Measurements from ENCODE around the gene SALL1. TPM values are rescaled to one million over a fixed set of nuclear protein-coding genes. Genes with fewer than 3 reads are reported as not detected.

The SALL1 gene
- total RNA-seq, 2 experiments from 2014 or later, result not detected

DNA sequence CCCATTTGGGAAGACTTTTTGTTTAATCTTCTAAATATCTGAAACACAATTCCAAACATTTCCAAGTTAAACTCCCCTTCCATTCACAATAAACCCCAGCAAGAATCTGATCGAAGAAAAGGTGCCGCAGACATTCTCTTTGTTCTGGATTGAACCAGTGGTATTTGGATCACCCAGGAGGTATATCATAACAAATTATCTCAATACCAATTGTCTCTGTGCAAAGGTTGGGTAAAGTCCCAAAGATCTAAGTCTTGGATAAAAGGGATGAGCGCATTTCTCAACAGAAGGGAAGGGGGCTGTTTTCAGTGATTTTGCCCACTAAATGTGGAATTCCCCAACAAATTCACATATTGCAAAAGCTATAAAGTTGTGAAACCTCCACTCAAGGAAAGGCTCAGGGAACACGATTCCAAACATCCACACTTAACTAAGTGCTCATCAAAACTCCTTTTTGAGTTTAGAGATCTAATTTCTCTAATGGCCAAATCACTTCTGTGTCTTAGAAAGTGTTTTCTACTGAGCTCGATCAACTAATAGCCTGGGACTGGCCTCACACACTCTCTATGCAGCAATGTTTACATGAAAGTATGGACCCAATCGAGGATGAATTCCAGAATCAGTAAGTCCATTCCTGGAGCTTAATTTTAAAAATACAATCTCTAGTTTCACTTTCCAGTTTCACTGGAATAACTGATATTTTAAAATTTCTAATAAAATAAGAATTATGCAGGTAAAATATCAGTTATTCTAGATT, 30.9 kb downstream of the SALL1 start:
- DNase-seq (no peak), ATAC-seq (no peak)
- H3K36me3 Mint-ChIP-seq (ENCODE audit: low read depth), result no peaks in the 10 kb centered on the region
- no peak overlapping the region for H3K27ac Mint-ChIP-seq
- peaks cover 25% of the 10 kb centered on the region for H3K27me3 Mint-ChIP-seq
- H3K9me3 Mint-ChIP-seq (ENCODE audit: low read depth), result no peaks in the 10 kb centered on the region
- CTCF ChIA-PET, result no interaction called here
- no peak overlapping the region for H3K4me3 Mint-ChIP-seq
- intact Hi-C loops (cut with DNase I, micrococcal nuclease), result no loop called here
- no peaks in the 10 kb centered on the region for H3K4me1 Mint-ChIP-seq
- POLR2A ChIA-PET, result no interaction called here

DNA sequence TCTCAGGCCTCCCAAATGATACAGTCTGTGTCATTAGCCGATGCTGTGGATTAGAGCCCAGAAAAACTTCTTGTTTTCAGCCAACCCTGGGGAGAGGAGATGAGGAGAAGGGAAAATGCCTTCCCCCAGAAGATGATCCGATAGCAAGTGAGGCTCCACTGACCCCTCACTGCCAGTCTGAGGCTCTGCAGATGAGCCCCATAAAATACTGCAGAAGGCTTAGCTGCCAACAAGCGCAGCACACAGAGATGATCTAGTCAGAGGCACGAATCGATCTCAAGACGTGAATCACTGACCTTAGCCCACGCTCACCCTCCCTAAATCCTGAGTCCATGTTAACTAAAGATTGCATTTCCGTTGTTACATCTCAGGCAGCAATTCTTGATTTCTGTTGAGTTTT, 31.5 kb downstream of the SALL1 start:
- ATAC-seq (no peak), DNase-seq (no peak)
- CTCF ChIA-PET, result no interaction called here
- POLR2A ChIA-PET, result no interaction called here
- intact Hi-C loops (cut with DNase I, micrococcal nuclease), result no loop called here
- H3K27me3 Mint-ChIP-seq, result peaks cover 28% of the 10 kb centered on the region
- H3K9me3 Mint-ChIP-seq (ENCODE audit: low read depth), result no peaks in the 10 kb centered on the region
- H3K36me3 Mint-ChIP-seq (ENCODE audit: low read depth), result no peaks in the 10 kb centered on the region
- no peaks in the 10 kb centered on the region for H3K4me1 Mint-ChIP-seq
- H3K4me3 Mint-ChIP-seq, result no peak overlapping the region
- H3K27ac Mint-ChIP-seq, result no peak overlapping the region

- no peaks in the 10 kb centered on the region for H3K36me3 Mint-ChIP-seq (ENCODE audit: low read depth)
- POLR2A ChIA-PET, result no interaction called here
- H3K4me3 Mint-ChIP-seq, result no peak overlapping the region
- ATAC-seq, result no peak
- peaks cover 38% of the 10 kb centered on the region for H3K27me3 Mint-ChIP-seq
- H3K27ac Mint-ChIP-seq, result no peak overlapping the region
- no peaks in the 10 kb centered on the region for H3K9me3 Mint-ChIP-seq (ENCODE audit: low read depth)
- CTCF ChIA-PET, result no interaction called here
- intact Hi-C loops (cut with DNase I, micrococcal nuclease), result no loop called here
- no peak for DNase-seq
- H3K4me1 Mint-ChIP-seq, result no peaks in the 10 kb centered on the region
Measured at GRCh38 chr16:51116353-51116752, 34.7 kb downstream of the SALL1 start.

GRCh38 chr16:51114382-51114781, 36.7 kb downstream of the SALL1 start:
- H3K4me3 Mint-ChIP-seq, result no peak overlapping the region
- ATAC-seq, result no peak
- H3K36me3 Mint-ChIP-seq (ENCODE audit: low read depth), result no peaks in the 10 kb centered on the region
- ChIA-PET POLR2A (no interaction called here), CTCF (no interaction called here)
- H3K4me1 Mint-ChIP-seq, result no peaks in the 10 kb centered on the region
- H3K27me3 Mint-ChIP-seq, result peaks cover 39% of the 10 kb centered on the region
- no peak for DNase-seq
- H3K9me3 Mint-ChIP-seq (ENCODE audit: low read depth), result no peaks in the 10 kb centered on the region
- H3K27ac Mint-ChIP-seq, result no peak overlapping the region
- intact Hi-C loops (cut with DNase I, micrococcal nuclease), result no loop called here

DNA sequence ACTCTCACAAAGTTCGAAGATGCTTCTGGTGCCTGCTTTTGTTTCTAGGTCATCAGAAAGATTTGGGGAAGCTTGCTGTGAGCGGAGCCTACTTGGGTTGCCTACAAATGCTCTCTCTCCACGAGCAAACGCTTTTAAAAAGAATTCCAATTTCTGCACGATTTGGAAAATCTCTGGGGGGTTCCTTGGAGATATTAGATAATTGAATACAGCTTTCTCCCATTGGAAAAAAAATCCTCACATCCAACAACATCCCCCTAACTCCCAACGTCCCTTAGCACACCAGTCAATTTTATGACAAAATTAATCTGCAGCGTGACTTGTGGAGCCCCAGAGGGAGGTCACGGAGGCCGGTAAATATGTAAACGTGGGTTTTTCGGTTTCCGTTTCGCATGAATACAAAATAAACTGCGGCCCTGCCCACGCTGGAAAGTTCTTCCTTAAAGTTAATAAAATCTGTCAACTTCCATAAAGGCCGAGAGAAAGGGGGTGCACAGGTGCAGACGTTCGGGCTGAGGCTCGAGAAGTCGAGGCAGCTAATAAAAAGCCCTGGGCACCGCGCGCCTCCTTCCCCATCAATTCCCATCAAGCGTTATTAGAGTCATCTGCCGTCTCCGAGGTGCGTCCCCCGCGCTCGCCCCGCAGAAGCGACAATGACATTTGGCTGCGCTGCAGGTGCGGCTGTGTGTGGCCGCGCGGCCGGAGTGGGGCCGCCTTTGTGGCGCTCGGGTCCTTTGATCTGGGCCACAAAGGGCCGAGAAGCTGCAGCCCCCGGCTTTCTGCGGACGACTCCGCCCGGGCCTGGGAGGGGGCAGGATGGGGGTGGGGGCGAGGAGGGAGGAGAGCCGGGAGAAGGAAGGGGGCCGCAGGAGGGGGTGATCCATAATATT, 37.6 kb downstream of the SALL1 start:
- intact Hi-C loops (cut with DNase I, micrococcal nuclease), result no loop called here
- H3K4me1 Mint-ChIP-seq, result no peaks in the 10 kb centered on the region
- ChIA-PET POLR2A (no interaction called here), CTCF (no interaction called here)
- no peak overlapping the region for H3K27ac Mint-ChIP-seq
- peak; percentile 5 for DNase-seq
- no peak overlapping the region for H3K4me3 Mint-ChIP-seq
- no peak for ATAC-seq
- no peaks in the 10 kb centered on the region for H3K9me3 Mint-ChIP-seq (ENCODE audit: low read depth)
- H3K27me3 Mint-ChIP-seq, result peaks cover 39% of the 10 kb centered on the region
- no peaks in the 10 kb centered on the region for H3K36me3 Mint-ChIP-seq (ENCODE audit: low read depth)

GRCh38 chr16:51112323-51112722, 38.7 kb downstream of the SALL1 start:
- no peak for DNase-seq
- Mint-ChIP-seq H3K27ac (no peak overlapping the region), H3K4me1 (no peaks in the 10 kb centered on the region), H3K36me3 (ENCODE audit: low read depth) (no peaks in the 10 kb centered on the region), H3K4me3 (no peak overlapping the region), H3K27me3 (peaks cover 35% of the 10 kb centered on the region), H3K9me3 (ENCODE audit: low read depth) (no peaks in the 10 kb centered on the region)
- ChIA-PET POLR2A (no interaction called here), CTCF (no interaction called here)
- intact Hi-C loops (cut with DNase I, micrococcal nuclease), result no loop called here
- ATAC-seq, result no peak

- Mint-ChIP-seq H3K27me3 (peaks cover 35% of the 10 kb centered on the region), H3K27ac (no peak overlapping the region), H3K9me3 (ENCODE audit: low read depth) (no peaks in the 10 kb centered on the region), H3K4me3 (no peak overlapping the region), H3K36me3 (ENCODE audit: low read depth) (no peaks in the 10 kb centered on the region), H3K4me1 (no peaks in the 10 kb centered on the region)
- CTCF ChIA-PET, result no interaction called here
- intact Hi-C loops (cut with DNase I, micrococcal nuclease), result no loop called here
- ATAC-seq (no peak), DNase-seq (no peak)
- POLR2A ChIA-PET, result no interaction called here
Measured at GRCh38 chr16:51111759-51112158, 39.3 kb downstream of the SALL1 start.

GRCh38 chr16:51110700-51111157, 40.3 kb downstream of the SALL1 start:
- H3K27ac Mint-ChIP-seq, result no peak overlapping the region
- ChIA-PET CTCF (no interaction called here), POLR2A (no interaction called here)
- intact Hi-C loops (cut with DNase I, micrococcal nuclease), result no loop called here
- no peaks in the 10 kb centered on the region for H3K9me3 Mint-ChIP-seq (ENCODE audit: low read depth)
- H3K27me3 Mint-ChIP-seq, result peaks cover 30% of the 10 kb centered on the region
- ATAC-seq (no peak), DNase-seq (no peak)
- H3K4me1 Mint-ChIP-seq, result no peaks in the 10 kb centered on the region
- H3K4me3 Mint-ChIP-seq, result no peak overlapping the region
- H3K36me3 Mint-ChIP-seq (ENCODE audit: low read depth), result no peaks in the 10 kb centered on the region

GRCh38 chr16:51109173-51109572, 41.9 kb downstream of the SALL1 start:
- DNase-seq, result no peak
- H3K9me3 Mint-ChIP-seq (ENCODE audit: low read depth), result no peaks in the 10 kb centered on the region
- no peak overlapping the region for H3K4me3 Mint-ChIP-seq
- H3K36me3 Mint-ChIP-seq (ENCODE audit: low read depth), result no peaks in the 10 kb centered on the region
- no peak overlapping the region for H3K27ac Mint-ChIP-seq
- H3K27me3 Mint-ChIP-seq, result peaks cover 19% of the 10 kb centered on the region
- POLR2A ChIA-PET, result interaction anchor here (0.6 kb wide), 1 partner anchor 17 kb away, joined by 7 read pairs; no protein-coding TSS in a partner anchor
- intact Hi-C loops (cut with DNase I, micrococcal nuclease), result no loop called here
- no peak for ATAC-seq
- H3K4me1 Mint-ChIP-seq, result no peaks in the 10 kb centered on the region
- CTCF ChIA-PET, result no interaction called here

- no peaks in the 10 kb centered on the region for H3K36me3 Mint-ChIP-seq (ENCODE audit: low read depth)
- peaks cover 13% of the 10 kb centered on the region for H3K27me3 Mint-ChIP-seq
- intact Hi-C loops (cut with DNase I, micrococcal nuclease), result no loop called here
- no peak overlapping the region for H3K4me3 Mint-ChIP-seq
- H3K9me3 Mint-ChIP-seq (ENCODE audit: low read depth), result no peaks in the 10 kb centered on the region
- POLR2A ChIA-PET, result no interaction called here
- H3K27ac Mint-ChIP-seq, result no peak overlapping the region
- ATAC-seq (no peak), DNase-seq (no peak)
- CTCF ChIA-PET, result no interaction called here
- H3K4me1 Mint-ChIP-seq, result no peaks in the 10 kb centered on the region
Measured at GRCh38 chr16:51107742-51108141, 43.3 kb downstream of the SALL1 start.

GRCh38 chr16:51106535-51106934, 44.5 kb downstream of the SALL1 start:
- H3K4me3 Mint-ChIP-seq, result no peak overlapping the region
- DNase-seq (no peak), ATAC-seq (no peak)
- CTCF ChIA-PET, result no interaction called here
- no peaks in the 10 kb centered on the region for H3K4me1 Mint-ChIP-seq
- H3K27me3 Mint-ChIP-seq, result peaks cover 6% of the 10 kb centered on the region
- H3K36me3 Mint-ChIP-seq (ENCODE audit: low read depth), result no peaks in the 10 kb centered on the region
- POLR2A ChIA-PET, result no interaction called here
- no peak overlapping the region for H3K27ac Mint-ChIP-seq
- H3K9me3 Mint-ChIP-seq (ENCODE audit: low read depth), result no peaks in the 10 kb centered on the region
- intact Hi-C loops (cut with DNase I, micrococcal nuclease), result no loop called here

DNA sequence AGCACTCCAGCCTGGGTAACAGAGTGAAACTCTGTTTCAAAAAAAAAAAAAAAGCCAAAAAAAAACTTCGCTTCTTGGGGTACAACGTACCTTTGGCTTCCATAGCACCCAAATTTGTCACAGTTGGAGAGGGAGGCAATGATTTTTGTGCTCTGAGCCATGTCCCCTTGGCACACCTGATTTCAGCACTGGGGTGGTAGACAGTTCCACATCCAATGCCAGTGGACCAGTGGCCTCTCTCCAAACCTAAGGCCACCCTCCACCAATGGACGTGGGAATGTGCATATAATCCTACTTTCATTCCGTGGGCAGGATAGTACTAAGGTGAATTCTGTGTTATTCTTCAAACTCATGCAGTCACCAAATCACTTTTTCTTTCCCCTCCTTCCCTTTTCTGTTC, 47.5 kb downstream of the SALL1 start:
- Mint-ChIP-seq H3K27me3 (peaks cover 2% of the 10 kb centered on the region), H3K4me1 (no peaks in the 10 kb centered on the region), H3K36me3 (ENCODE audit: low read depth) (no peaks in the 10 kb centered on the region), H3K4me3 (no peak overlapping the region), H3K27ac (no peak overlapping the region), H3K9me3 (ENCODE audit: low read depth) (no peaks in the 10 kb centered on the region)
- CTCF ChIA-PET, result no interaction called here
- intact Hi-C loops (cut with DNase I, micrococcal nuclease), result no loop called here
- DNase-seq, result no peak
- no peak for ATAC-seq
- POLR2A ChIA-PET, result no interaction called here
